Spleen (tissue), 11 donors: Measurements from ENCODE around the gene NLRP7. TPM values are rescaled to one million over a fixed set of nuclear protein-coding genes. Genes with fewer than 3 reads are reported as not detected.

Experiments used
- DNase-seq: peaks from one replicate; pipeline ENCODE4 v3.0.0-alpha.2; 2020
- H3K27ac ChIP-seq, 8 donors: fragments of 200-600 bp; sonication (generic) in 7 of 8; 1 replicate in 4 of 8; 2 replicates in 4 of 8; pipeline versions ENCODE4 v1.5.0 to v1.8.0; 2016 to 2021; ENCODE audit warnings: inconsistent platforms in 4 of 8, mild to moderate bottlenecking in 4 of 8, moderate library complexity in 1 of 8
- H3K27me3 ChIP-seq, 7 donors: fragments of 200-600 bp; sonication (generic) in 6 of 7; replicated peaks in 1 of 7; 1 replicate in 4 of 7; 2 replicates in 3 of 7; pipeline versions ENCODE4 v1.5.0 to v1.8.0; 2016 to 2021; ENCODE audit warnings: inconsistent platforms in 3 of 7, mild to moderate bottlenecking in 1 of 7
- H3K36me3 ChIP-seq, 6 donors: fragments of 200-600 bp; sonication (generic) in 5 of 6; 1 replicate in 4 of 6; 2 replicates in 2 of 6; pipeline versions ENCODE4 v1.5.0 to v1.8.0; 2016 to 2021; ENCODE audit warnings: inconsistent platforms in 2 of 6
- H3K4me1 ChIP-seq, 6 donors: fragments of 200-600 bp; sonication (generic) in 5 of 6; 1 replicate in 3 of 6; 2 replicates in 3 of 6; pipeline versions ENCODE4 v1.5.0 to v1.8.0; 2016 to 2021; ENCODE audit warnings: inconsistent platforms in 3 of 6
- H3K4me3 ChIP-seq, 8 donors: fragments of 200-600 bp; sonication (generic) in 7 of 8; 1 replicate in 4 of 8; 2 replicates in 4 of 8; pipeline versions ENCODE4 v1.5.0 to v1.8.0; 2016 to 2021; ENCODE audit warnings: inconsistent platforms in 4 of 8, mild to moderate bottlenecking in 4 of 8, moderate library complexity in 2 of 8
- H3K9me3 ChIP-seq, 8 donors: fragments of 200-600 bp; sonication (generic) in 7 of 8; 1 replicate in 4 of 8; 2 replicates in 4 of 8; pipeline versions ENCODE4 v1.5.0 to v1.8.0; 2016 to 2021; ENCODE audit warnings: inconsistent platforms in 4 of 8
- POLR2A ChIP-seq, 3 donors: fragments of 450-650 bp; IDR thresholded peaks; one replicate each; pipeline ENCODE4 v1.5.1; 2017; ENCODE audit warnings: antibody characterized with exemption in 3 of 3, mild to moderate bottlenecking in 1 of 3
- POLR2AphosphoS5 ChIP-seq, 3 donors: sonication (generic); formaldehyde crosslinking; IDR thresholded peaks; one replicate each; pipeline ENCODE4 v1.5.1; 2017; ENCODE audit warnings: antibody characterized with exemption in 3 of 3
- WGBS, 5 donors: extraction: QIAGEN DNeasy Blood & Tissue Kit in 3 of 5; methylation state at CpG; one replicate each; pipeline versions ENCODE4 v1.1.5 to v1.1.7; 2013 to 2018; 5-methylcytosine and 5-hydroxymethylcytosine counted together
- intact Hi-C: fragments of 100-400 bp; cut with DNase I; formaldehyde crosslinking; loops from one replicate; pipeline ENCODE4 v1.15.0; 2023; ENCODE audit warnings: low total_unique reads
- polyA plus RNA-seq, 3 donors: library from polyadenylated mRNA; stranded (reverse); fragments of 200-250 nt; gene quantifications; one replicate each; pipeline ENCODE4 v1.2.1, GENCODE V29; 2013
- total RNA-seq, 7 donors: library from RNA; depleted of rRNA in 3 of 7; stranded (reverse); fragments of >200 nt in 3 of 7; fragmentation: NEBNext Ultra II Directional in 4 of 7; extraction: Animal tissue kit (Norgen Biotek cat#: 25700) in 4 of 7; gene quantifications; one replicate each; pipeline versions ENCODE4 v1.1.0 to v1.2.1, GENCODE V29; 2016 to 2021
- TF ChIP-seq, protein P1 (sequence below), 11 experiments: fragments of 200-600 bp in 7 of 11; fragments of 450-650 bp in 4 of 11; sonication (generic) in 4 of 11; IDR thresholded peaks in 8 of 11; conservative IDR thresholded peaks in 3 of 11; 1 replicate in 7 of 11; 2 replicates in 4 of 11; pipeline versions ENCODE4 v1.4.0 to v1.8.0; 2016 to 2021; ENCODE audit warnings: antibody characterized with exemption in 11 of 11, inconsistent platforms in 4 of 11, mild to moderate bottlenecking in 1 of 11
- donor health status: healthy with polysubstance abuse.
- donor health status: DM: no; HTN: no; CAD: no; lungs with moderate emphysema.
- donor health status: DM: no; HTN: no; CAD: no.
- donor health status: Bipolar disorder and iron deficiency.
- donor health status: healthy.
- donor health status: DM: no; HTN: no; CAD: no.
- donor health status: DM: yes; HTN: yes; CAD: no.

Gene NLRP7
- total and polyA plus RNA-seq, 10 donors: 0.09 to 1.3 (median 0.17) TPM

DNA sequence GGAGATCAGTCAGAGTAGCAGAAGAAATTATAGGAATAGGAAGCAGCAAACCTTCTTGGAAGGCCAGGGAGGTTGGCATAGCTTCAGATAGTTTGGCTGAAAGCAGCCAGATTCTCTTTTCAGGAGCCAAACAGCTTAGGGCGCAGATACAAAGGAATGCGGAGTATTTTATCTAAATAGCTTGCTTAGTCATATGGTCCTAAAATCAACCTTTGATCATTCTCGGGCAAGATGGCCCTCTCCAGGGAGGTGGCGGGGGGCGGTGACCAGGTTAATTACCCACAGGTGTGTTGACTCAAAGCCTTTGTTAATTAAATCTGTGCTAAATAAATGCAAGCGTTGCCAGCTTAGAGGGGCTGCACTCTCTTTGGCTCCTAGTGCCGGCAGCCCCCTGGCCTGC lies 53.9 kb downstream of the NLRP7 start:
- no peak overlapping the region for H3K27ac ChIP-seq
- intact Hi-C loops: no loop called here
- no peaks in the 10 kb centered on the region for H3K4me1 ChIP-seq
- WGBS, 5 donors: 59 to 87% (median 76%) methylated on average over 7 of the region's 7 CpGs
- peaks cover 0 to 42% (median 0%) of the 10 kb centered on the region in 6 donors for H3K36me3 ChIP-seq
- no peak overlapping the region for H3K4me3 ChIP-seq
- H3K27me3 ChIP-seq: peaks cover 0 to 5% (median 0%) of the 10 kb centered on the region in 7 donors
- no peaks in the 10 kb centered on the region for H3K9me3 ChIP-seq
- no peak for TF ChIP-seq POLR2AphosphoS5 (IDR thresholded peaks at IDR 0.05)
- peak; percentile 41 for DNase-seq

DNA sequence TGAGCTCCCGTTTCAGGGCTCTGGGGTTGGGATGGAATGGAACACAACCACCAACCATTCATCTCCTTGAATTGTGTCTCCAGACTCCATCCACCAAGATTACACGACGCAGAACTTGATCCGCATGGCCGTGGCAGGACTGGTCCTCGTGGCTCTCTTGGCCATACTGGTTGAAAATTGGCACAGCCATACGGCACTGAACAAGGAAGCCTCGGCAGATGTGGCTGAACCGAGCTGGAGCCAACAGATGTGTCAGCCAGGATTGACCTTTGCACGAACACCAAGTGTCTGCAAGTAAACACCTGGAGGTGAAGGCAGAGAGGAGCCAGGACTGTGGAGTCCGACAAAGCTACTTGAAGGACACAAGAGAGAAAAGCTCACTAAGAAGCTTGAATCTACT lies 57.8 kb downstream of the NLRP7 start:
- Histone ChIP-seq H3K27me3 (peaks cover 0 to 12% (median 0%) of the 10 kb centered on the region in 7 donors), H3K9me3 (no peaks in the 10 kb centered on the region), H3K27ac (no peak overlapping the region), H3K36me3 (peaks cover 0 to 78% (median 0%) of the 10 kb centered on the region in 6 donors), H3K4me1 (no peaks in the 10 kb centered on the region), H3K4me3 (no peak overlapping the region)
- intact Hi-C loops: no loop called here
- peak; percentile 41 for DNase-seq
- TF ChIP-seq POLR2AphosphoS5 (IDR thresholded peaks at IDR 0.05) (no peak), POLR2A (IDR thresholded peaks at IDR 0.05) (no peak)
- TF ChIP-seq, protein P1, sequence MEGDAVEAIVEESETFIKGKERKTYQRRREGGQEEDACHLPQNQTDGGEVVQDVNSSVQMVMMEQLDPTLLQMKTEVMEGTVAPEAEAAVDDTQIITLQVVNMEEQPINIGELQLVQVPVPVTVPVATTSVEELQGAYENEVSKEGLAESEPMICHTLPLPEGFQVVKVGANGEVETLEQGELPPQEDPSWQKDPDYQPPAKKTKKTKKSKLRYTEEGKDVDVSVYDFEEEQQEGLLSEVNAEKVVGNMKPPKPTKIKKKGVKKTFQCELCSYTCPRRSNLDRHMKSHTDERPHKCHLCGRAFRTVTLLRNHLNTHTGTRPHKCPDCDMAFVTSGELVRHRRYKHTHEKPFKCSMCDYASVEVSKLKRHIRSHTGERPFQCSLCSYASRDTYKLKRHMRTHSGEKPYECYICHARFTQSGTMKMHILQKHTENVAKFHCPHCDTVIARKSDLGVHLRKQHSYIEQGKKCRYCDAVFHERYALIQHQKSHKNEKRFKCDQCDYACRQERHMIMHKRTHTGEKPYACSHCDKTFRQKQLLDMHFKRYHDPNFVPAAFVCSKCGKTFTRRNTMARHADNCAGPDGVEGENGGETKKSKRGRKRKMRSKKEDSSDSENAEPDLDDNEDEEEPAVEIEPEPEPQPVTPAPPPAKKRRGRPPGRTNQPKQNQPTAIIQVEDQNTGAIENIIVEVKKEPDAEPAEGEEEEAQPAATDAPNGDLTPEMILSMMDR (IDR thresholded peaks at IDR 0.05 in 8 of 11, conservative IDR thresholded peaks at IDR 0.05 in 3 of 11): no peak
- 88 to 90% (median 89%) methylated on average over 11 of the region's 11 CpGs for WGBS, 5 donors

DNA sequence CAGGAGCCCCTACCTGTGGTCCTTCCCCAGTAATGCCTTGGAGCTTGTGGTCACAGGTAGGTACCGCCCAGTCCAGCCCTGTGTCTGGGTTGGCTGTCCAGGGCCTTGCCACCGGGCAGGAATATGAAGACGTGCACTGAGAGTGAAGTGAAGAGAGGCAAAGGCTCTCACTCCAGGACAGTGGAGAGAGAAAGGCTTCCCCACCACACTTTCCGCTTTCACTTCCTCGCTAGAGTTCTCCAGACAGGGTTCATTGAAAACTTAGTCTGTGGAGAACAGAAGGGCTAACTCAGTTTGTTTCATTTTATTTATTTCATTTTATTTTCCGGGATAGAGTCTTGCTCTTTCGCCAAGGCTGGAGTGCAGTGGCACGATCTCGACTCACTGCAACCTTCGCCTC lies 59.1 kb downstream of the NLRP7 start:
- intact Hi-C loops: no loop called here
- Histone ChIP-seq H3K36me3 (peaks cover 0 to 91% (median 0%) of the 10 kb centered on the region in 6 donors), H3K27ac (no peak overlapping the region), H3K4me3 (no peak overlapping the region), H3K27me3 (peaks cover 0 to 17% (median 0%) of the 10 kb centered on the region in 7 donors), H3K9me3 (no peaks in the 10 kb centered on the region), H3K4me1 (peaks cover 0 to 8% (median 0%) of the 10 kb centered on the region in 6 donors)
- no peak for DNase-seq
- 88 to 95% (median 90%) methylated on average over 10 of the region's 10 CpGs for WGBS, 5 donors
- TF ChIP-seq, protein P1 (IDR thresholded peaks at IDR 0.05 in 8 of 11, conservative IDR thresholded peaks at IDR 0.05 in 3 of 11): no peak
- TF ChIP-seq POLR2A (IDR thresholded peaks at IDR 0.05) (no peak), POLR2AphosphoS5 (IDR thresholded peaks at IDR 0.05) (no peak)

DNA sequence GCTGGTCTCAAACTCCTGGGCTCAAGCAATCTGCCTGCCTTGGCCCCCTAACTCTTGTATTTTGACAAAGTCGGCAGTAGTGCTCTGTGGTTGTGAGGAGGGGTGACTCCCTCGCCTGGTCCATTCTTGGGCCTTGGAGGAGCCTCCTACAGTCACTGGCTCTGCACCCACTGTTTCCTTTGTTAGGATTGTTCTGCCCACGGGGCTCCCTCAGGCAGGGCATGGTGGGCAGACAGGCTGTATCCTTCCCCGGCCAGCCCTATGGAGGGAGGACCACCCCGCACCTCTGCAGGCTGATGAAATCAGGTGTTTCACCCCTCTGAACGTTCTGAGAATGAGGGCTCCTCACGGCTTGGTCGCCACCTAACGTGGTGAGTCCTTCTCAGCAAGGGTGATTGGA lies 64.1 kb downstream of the NLRP7 start:
- Histone ChIP-seq H3K9me3 (no peaks in the 10 kb centered on the region), H3K4me1 (peaks cover 0 to 47% (median 8%) of the 10 kb centered on the region in 6 donors), H3K36me3 (peaks cover 0 to 69% (median 0%) of the 10 kb centered on the region in 6 donors), H3K4me3 (no peak overlapping the region), H3K27me3 (peaks cover 0 to 55% (median 0%) of the 10 kb centered on the region in 7 donors), H3K27ac (peak overlapping the region in 3 of 8 donors; percentile 42 to 60 (median 46))
- TF ChIP-seq POLR2AphosphoS5 (IDR thresholded peaks at IDR 0.05) (no peak), POLR2A (IDR thresholded peaks at IDR 0.05) (no peak)
- TF ChIP-seq, protein P1 (IDR thresholded peaks at IDR 0.05 in 8 of 11, conservative IDR thresholded peaks at IDR 0.05 in 3 of 11): no peak
- intact Hi-C loops: no loop called here
- DNase-seq: no peak
- 75 to 82% (median 79%) methylated on average over 9 of the region's 9 CpGs for WGBS, 5 donors
